Activated CD4-positive, alpha-beta T cell treated with anti-CD3 and anti-CD28 coated beads for 1 hour (primary cell): Measurements from ENCODE around the gene CD83.

Source experiments
- DNase-seq: peaks from one replicate; pipeline ENCODE4 v3.0.0-alpha.2; 2020

Gene CD83

DNA sequence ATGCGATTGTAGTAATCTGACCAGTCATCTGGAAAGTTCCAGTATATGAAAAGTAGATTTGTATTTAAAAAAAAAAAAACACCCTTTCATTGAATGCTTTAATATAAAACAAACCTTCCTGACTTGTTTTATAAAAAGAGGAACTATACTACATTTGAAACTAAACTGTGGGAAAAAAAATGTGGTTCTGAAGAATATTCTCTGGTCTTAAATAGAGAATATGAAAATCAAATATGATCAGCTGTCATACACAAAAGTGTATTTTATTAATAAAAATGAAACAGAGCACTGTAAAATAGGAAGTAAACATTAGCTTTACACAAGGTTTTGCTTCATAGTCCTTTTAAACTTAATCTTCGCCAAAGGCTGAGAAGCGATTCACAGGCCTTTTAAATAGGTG lies 25.3 kb upstream of the CD83 start:
- no peak for DNase-seq

- DNase-seq, result no peak
Measured at GRCh38 chr6:14092838-14093789, 24.5 kb upstream of the CD83 start.

DNA sequence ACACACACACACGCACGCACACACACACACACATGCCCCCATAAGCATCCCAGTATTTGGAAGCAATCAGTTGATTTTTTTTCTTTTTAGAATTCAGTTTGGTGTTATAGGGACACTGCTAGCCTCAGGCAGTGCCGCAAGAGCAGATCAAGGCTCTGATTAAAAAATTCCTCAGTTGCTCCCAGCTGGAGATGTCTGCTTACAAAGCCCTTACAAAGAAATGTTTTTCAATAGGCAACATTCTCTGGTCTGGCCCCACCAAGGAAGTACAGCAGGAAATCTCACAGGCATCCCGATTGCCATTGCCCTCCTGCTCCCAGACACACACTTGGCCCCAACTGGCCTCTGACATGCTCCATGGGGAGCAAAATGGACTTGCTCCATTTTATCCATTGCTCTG lies 22.9 kb upstream of the CD83 start:
- DNase-seq, result no peak

DNA sequence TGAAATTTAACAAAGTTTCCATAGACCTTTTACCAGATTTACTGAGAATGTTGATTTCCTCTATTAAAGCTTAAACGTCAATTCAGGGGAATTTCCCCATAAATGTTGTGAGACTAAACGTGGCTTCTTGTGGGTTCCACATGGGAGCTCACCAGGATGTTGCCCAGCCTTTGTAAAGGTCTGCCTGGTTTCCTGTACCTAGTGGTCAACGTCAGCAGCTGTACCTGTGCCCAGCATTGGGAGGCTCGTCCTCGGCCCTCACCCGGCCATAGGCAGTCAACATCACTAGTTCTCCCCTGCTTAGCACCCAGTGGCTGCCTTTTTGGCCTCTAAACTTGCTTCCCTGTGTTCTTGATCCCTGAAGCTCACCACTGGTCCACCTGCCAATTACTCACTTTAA lies 22.1 kb upstream of the CD83 start:
- DNase-seq, result no peak

DNA sequence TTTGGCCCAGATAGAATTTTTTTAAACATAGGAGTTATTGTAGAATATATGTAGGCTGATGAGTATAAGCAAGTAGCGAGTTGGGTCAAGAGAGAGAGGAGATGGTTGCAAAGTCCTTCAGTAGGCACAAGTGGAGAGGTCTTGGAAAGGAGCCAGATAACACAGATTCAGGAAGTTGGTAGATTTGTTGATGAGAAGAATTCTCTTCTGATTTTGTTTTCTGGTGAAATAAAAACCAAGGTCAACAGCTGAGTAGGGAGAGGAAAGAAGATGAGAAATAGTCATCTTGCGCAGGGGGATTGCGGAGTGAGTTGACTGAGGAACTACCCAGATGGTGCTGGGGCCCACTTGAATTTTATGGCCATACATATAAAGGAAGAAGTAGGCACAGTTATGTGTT lies 17.4 kb upstream of the CD83 start:
- DNase-seq, result no peak

DNA sequence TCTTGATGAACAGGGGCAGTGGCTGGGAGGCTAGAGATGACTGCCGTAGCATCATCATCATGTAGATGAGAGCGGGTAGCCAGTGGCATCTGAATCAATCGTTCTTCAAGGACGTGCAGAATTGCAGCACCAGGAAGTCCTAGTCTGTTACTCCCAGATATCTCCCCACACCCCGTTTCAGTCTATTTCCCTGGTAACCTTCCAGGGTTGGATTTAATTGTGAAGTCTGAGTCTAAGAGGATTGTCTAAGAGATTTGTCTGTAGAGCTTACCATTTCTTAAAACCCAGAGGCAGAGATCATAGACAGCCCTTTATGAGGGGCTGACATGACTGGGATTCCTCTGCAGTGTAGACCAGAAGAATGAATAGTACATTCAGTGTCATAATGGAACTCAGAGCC lies 16.6 kb upstream of the CD83 start:
- no peak for DNase-seq

- no peak for DNase-seq
Measured at GRCh38 chr6:14102383-14102782, 15.2 kb upstream of the CD83 start.

- no peak for DNase-seq
Measured at GRCh38 chr6:14105547-14105946, 12.0 kb upstream of the CD83 start.

GRCh38 chr6:14107000-14107399 lies 10.6 kb upstream of the CD83 start:
- DNase-seq, result no peak

DNA sequence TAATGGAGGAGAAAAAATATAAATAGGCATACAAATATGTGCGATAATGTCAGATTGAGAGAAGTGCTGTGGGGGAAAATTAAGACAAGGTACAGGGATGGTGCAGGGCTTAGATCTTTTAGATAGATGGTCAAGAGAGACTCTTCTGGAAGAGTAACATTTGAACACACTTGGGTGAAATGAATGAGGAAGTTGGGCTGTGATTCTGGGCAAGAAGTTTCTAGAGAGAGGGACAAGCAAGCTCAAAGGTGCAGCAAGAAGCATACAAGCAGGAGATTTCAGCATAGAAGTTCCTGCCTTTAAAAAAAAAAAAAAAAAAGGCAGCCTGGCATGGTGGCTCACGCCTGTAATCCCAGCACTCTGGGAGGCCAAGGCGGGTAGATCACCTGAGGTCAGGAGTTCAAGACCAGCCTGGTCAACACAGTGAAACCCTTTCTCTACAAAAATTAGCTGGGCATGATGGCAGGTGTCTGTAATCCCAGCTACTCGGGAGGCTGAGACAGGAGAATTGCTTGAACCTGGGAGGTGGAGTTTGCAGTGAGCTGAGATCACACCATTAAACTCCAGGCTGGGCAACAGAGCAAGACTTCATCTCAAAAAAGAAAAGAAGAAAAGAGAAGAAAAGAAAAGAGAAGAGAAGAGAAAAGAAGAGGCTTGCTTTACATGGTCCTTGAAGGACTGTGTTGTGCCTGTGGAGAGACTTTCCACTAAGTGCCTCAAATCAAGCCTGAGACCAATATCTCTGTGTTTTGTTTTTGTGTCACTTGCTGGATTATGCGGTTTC lies 9.7 kb upstream of the CD83 start:
- no peak for DNase-seq

- no peak for DNase-seq
Measured at GRCh38 chr6:14108571-14109410, 8.8 kb upstream of the CD83 start.

DNA sequence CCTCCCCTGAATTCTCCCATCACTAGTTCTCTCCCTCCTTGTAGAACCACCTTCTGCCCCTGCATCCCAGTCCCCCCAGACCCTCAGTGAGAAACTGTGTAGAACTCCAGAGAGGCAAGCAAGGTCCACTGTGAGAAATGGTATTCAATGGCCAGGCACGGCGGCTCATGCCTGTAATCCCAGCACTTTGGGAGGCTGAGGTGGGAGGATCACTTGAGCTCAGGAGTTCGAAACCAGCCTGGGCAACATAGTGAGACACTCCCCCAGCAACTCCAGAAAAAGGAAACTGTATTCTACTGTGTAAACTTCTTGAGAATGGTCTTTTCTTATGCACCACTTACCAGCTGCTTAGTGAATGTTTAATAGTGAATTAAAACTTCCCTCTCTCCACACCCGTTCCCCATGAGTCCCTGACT lies 8.2 kb upstream of the CD83 start:
- no peak for DNase-seq

- DNase-seq, result no peak
Measured at GRCh38 chr6:14110001-14110818, 7.4 kb upstream of the CD83 start.

DNA sequence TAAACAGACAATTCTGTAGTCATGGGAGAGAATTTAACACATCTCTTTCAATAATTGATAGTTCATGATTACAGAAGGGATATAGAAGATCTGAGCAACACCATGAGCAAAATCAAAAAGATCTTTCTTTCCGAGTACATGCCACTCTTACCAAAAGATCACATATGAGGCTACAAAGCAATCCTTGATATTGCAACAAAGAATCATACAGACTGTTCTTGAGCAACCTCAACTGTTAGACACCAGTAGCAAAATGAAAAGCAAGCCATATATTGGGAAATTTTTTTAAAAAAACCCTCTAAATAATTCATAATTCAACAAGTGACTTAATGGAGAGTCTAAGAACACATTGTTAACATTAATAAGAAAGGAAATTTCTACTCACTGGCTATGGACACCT lies 3.6 kb upstream of the CD83 start:
- no peak for DNase-seq

DNA sequence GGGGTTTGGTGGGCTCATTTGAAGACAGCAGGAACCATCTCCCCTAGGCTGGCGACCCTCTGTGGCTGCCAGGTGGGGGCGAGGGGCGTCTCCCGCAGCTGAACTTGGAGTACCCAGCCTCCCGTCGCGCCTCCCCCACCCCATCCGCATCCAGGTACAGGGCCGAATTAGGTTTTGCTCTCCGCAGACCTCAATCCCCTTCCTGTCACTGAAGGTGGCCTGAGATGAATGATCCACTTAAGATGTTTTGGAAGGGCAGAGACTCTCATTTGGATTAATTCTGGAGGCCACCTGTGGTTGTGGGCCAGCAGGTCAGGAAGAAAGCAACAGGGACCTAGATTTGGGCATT lies 493 bp downstream of the CD83 start:
- no peak for DNase-seq

DNA sequence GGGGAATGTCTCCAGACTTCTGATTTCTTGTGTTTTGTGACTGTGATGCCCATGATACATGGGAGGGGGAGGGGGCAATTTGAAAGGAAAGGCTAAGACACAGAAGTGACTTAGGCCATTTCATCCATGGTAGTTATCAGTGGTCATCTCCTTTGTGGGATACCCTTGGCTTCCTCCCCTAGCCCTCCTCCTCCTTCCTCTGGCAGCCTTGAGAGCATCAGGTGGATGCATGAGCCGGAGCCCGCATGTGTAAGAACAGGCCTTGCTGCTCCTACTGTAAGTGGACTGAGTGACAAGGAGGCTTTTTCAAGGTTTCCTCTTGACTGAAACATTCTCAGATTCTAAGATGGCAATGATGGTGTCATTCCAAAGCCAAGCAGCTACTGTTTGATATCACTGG lies 874 bp downstream of the CD83 start:
- no peak for DNase-seq

DNA sequence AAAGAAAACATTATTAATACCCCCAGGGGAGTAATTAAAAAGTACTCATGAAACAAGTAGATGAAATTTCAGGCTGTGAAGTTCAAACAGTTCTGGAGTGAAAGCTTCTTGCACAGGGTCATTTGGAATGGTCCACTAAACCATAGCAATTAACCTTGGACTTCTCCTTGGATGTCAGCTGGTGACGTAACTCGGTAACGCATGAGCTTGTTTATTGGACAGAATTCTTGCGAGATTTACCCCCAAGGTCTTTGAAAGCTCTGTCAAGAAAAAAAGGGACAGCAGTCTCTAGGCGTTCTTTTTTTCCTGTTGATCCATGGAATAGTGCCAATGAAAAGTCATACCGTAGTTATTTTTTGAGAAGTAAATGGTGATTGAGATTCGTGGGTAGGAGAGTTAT lies 2.2 kb downstream of the CD83 start:
- DNase-seq, result no peak

GRCh38 chr6:14120546-14120945 lies 3.0 kb downstream of the CD83 start:
- no peak for DNase-seq

- no peak for DNase-seq
Measured at GRCh38 chr6:14121936-14122344, 4.4 kb downstream of the CD83 start.

DNA sequence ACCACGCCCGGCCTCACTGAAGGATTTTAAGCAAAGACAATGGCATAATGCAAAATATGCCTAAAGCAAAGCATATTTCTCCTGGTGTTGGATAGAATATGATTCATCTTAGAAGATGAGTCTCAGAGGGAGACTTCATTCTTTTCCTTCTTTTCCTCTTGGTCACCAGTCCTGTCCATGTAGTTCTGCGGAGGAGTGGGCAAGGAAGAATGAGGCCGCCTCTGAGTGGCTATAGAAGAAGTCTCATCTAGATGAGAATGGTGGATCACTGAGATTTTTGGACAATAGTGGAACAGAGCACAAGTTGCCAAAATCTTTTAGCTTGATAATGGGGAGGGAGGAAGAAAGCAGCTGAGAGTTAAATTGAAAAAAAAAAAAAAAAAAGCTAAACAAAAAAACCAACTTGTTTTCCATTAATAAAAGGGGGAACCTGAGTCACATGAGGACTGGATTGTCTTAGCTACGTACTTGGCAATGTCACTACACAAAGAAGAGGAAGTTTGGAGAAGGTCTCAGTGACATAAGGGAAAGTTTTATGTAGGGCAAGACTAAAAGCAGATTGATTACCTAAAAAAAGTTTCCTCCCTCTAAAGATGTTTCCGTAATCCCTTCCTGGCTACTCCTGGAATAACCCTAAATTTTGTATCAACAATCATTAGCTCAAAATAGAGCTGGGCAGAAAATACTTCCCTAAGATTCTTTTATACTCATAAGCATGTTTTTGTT lies 6.0 kb downstream of the CD83 start:
- DNase-seq, result no peak

- DNase-seq, result no peak
Measured at GRCh38 chr6:14125346-14125745, 7.8 kb downstream of the CD83 start.

DNA sequence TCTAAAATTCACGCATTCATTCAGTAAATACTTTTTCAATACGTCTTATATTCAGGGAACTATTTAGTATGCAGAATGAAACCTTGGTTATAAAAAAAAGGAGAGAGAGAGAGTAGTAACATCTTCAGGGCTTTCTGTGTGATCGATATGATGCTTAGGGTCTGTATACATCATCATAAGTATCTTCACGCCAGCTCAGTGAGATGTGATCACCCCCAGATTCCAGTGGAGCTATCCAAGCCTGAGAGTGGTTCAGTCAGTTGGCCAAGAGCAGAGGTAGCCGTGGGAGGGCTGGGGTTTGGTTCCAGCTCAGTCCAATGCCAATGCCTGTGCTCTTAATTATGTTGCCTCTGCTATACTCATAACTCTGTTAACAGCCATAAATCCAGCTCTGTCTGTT lies 8.6 kb downstream of the CD83 start:
- no peak for DNase-seq
